Measurements from ENCODE around the gene TJAP1. TPM values are rescaled to one million over a fixed set of nuclear protein-coding genes. Genes with fewer than 3 reads are reported as not detected.
"Not testable (repeated sequence)": the region's sequence is repeated elsewhere in the genome, so short reads cannot be mapped to it uniquely, and the experiment has no call there.

The TJAP1 gene
- total and polyA plus RNA-seq, 4 experiments from 2014 or later, result 7.3 to 54.4 (median 32.1) TPM

DNA sequence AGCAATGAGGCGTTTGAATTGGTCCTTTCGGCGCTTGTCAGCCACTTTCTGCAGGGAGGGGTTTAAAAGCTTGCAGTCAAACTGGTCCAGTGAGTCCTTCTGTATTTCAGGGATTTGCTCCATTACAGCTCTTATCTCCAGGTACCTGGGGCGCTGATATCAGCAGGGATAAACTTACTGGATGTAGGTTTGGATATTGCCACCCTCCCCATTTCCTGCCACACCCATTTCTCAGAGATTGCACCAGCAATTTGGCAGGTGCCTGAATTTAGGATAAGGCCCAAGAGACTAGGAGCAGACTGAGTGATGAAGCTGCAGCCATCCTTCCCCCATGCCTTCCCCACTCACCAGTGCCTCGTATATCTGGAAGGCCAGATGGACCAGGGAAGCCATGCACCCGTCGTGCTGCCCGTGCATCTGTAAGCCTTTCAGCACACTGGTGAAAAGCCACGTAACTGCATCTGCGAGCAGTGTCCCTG is 47.2 kb downstream of the TJAP1 start:
- H3K4me3 Mint-ChIP-seq, result no peak overlapping the region
- peaks cover 0 to 2% (median under 1%) of the 10 kb centered on the region in 4 donors for H3K4me1 Mint-ChIP-seq
- Histone ChIP-seq H3K4me1 (ENCODE audit: insufficient read depth, low read length) (no peaks in the 10 kb centered on the region), H3K36me3 (ENCODE audit: insufficient read depth, low read length) (peaks cover 84% of the 10 kb centered on the region), H3K27me3 (ENCODE audit: insufficient read depth, low read length) (no peaks in the 10 kb centered on the region), H3K27ac (ENCODE audit: low read depth, low read length) (no peak overlapping the region), H3K9me3 (ENCODE audit: control insufficient read depth in 1 of 2, low read length in 2 of 2) (no peaks in the 10 kb centered on the region), H3K4me3 (ENCODE audit: low read length in 2 of 2) (no peak overlapping the region)
- peaks cover 51 to 93% of the 10 kb centered on the region in 2 donors for H3K36me3 Mint-ChIP-seq
- no peaks in the 10 kb centered on the region for H3K27me3 Mint-ChIP-seq
- intact Hi-C loops (cut with micrococcal nuclease), result no loop called here
- CTCF ChIA-PET (ENCODE audit: partially characterized antibody), result interaction anchor here (0.6 to 1.2 kb wide), 3 partner anchors 18 to 593 kb away, joined by 3 to 5 read pairs (median 4); no protein-coding TSS in a partner anchor
- POLR2A ChIA-PET (ENCODE audit: partially characterized antibody), result interaction anchor here (0.9 to 3.0 kb wide), 2 partner anchors 8 to 69 kb away, joined by 4 to 14 read pairs; partner anchors contain the start of genes DLK2, POLR1C and YIPF3
- DNase-seq, result no peak
- H3K9me3 Mint-ChIP-seq, result no peaks in the 10 kb centered on the region
- no peak overlapping the region for H3K27ac Mint-ChIP-seq

DNA sequence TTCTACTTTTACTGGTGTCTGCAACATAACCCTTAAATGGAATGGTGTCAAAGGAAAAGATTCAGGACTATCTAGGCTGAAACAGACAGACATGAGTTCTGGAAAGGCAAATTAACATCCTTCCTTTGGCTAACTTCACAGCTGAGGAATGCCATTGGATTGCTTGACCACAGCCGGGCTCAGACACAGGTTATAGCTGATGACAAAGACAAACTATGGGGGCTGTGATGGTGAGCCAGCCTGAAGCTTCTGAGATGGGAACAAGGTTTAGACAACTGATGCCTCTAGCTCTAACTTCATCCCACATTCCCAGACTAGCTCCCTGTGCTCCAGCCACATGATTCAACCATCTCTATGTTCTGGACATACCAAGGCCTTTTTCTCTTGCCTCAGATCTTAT is 54.8 kb downstream of the TJAP1 start:
- H3K27me3 Mint-ChIP-seq, result no peaks in the 10 kb centered on the region
- peaks cover 35 to 56% of the 10 kb centered on the region in 2 donors for H3K36me3 Mint-ChIP-seq

DNA sequence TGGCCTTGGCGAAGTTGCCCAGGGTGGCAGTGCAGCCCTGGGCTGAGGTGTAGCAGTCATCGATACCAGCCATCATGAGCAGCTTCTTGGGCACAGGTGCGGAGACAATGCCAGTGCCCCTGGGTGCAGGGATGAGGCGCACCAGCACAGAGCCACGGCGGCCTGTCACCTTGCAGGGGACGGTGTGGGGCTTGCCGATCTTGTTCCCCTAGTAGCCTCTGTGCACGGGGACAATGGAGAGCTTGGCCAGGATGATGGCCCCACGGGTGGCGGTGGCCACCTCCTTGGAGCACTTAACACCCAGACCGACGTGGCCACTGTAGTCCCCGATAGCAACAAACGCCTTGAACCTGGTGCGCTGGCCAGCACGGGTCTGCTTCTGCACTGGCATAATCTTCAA is 61.6 kb downstream of the TJAP1 start:
- DNase-seq; H3K27ac Mint-ChIP-seq; H3K4me3 ChIP-seq (ENCODE audit: low read length in 2 of 2); CTCF ChIA-PET (ENCODE audit: partially characterized antibody); H3K4me3 Mint-ChIP-seq; H3K27me3 ChIP-seq (ENCODE audit: insufficient read depth, low read length); H3K9me3 Mint-ChIP-seq; H3K27ac ChIP-seq (ENCODE audit: low read depth, low read length); H3K4me1 ChIP-seq (ENCODE audit: insufficient read depth, low read length); H3K9me3 ChIP-seq (ENCODE audit: control insufficient read depth in 1 of 2, low read length in 2 of 2); POLR2A ChIA-PET (ENCODE audit: partially characterized antibody); H3K27me3 Mint-ChIP-seq; H3K4me1 Mint-ChIP-seq; intact Hi-C loops (cut with micrococcal nuclease): not testable (repeated sequence)
- peaks cover 17% of the 10 kb centered on the region for H3K36me3 ChIP-seq (ENCODE audit: insufficient read depth, low read length)
- H3K36me3 Mint-ChIP-seq, result peaks cover 27 to 39% of the 10 kb centered on the region in 2 donors

More for the DNA sequence above, 54.8 kb downstream of the TJAP1 start:
- no peak overlapping the region for H3K27ac ChIP-seq (ENCODE audit: low read depth, low read length)
- no peaks in the 10 kb centered on the region for H3K4me1 ChIP-seq (ENCODE audit: insufficient read depth, low read length)
- H3K36me3 ChIP-seq (ENCODE audit: insufficient read depth, low read length), result peaks cover 37% of the 10 kb centered on the region
- DNase-seq, result no peak
- H3K4me3 ChIP-seq (ENCODE audit: low read length in 2 of 2), result no peak overlapping the region
- no peaks in the 10 kb centered on the region for H3K9me3 Mint-ChIP-seq
- POLR2A ChIA-PET (ENCODE audit: partially characterized antibody), result interaction anchor here (0.9 to 1.6 kb wide), 2 partner anchors 10 to 15 kb away, joined by 3 to 5 read pairs; partner anchors contain the start of genes POLR1C and YIPF3
- peak overlapping the region in 4 of 7 donors; percentile 41 to 66 (median 58) for H3K27ac Mint-ChIP-seq
- intact Hi-C loops (cut with micrococcal nuclease), result no loop called here
- H3K9me3 ChIP-seq (ENCODE audit: control insufficient read depth in 1 of 2, low read length in 2 of 2), result no peaks in the 10 kb centered on the region
- CTCF ChIA-PET (ENCODE audit: partially characterized antibody), result no interaction called here
- H3K4me1 Mint-ChIP-seq, result peaks cover 0 to 2% (median 0%) of the 10 kb centered on the region in 4 donors
- no peak overlapping the region for H3K4me3 Mint-ChIP-seq
- H3K27me3 ChIP-seq (ENCODE audit: insufficient read depth, low read length), result no peaks in the 10 kb centered on the region

DNA sequence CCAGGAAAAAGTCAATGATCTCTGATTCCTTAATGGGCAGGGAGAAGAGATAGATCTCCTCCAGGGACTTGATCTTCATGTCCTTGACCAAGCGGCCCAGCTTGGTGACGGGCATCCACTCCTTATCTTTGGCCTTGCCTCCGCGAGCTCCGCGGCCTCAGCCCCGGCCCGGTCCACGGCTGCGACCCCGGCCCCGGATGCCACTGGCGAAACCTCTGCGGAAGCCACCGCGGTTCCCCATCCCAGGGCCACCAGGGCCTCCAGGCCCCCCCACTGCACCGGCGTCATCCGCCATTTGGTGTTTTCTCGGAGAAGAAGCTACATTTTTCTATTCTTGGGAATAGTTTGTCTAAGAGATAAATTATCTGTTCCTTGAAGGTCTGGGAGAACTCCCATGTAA is 62.0 kb downstream of the TJAP1 start:
- H3K27ac Mint-ChIP-seq; H3K9me3 Mint-ChIP-seq; H3K4me3 ChIP-seq (ENCODE audit: low read length in 2 of 2); H3K27me3 ChIP-seq (ENCODE audit: insufficient read depth, low read length); H3K4me1 ChIP-seq (ENCODE audit: insufficient read depth, low read length); POLR2A ChIA-PET (ENCODE audit: partially characterized antibody); H3K27ac ChIP-seq (ENCODE audit: low read depth, low read length); H3K4me3 Mint-ChIP-seq; H3K9me3 ChIP-seq (ENCODE audit: control insufficient read depth in 1 of 2, low read length in 2 of 2); intact Hi-C loops (cut with micrococcal nuclease); DNase-seq; H3K27me3 Mint-ChIP-seq; H3K4me1 Mint-ChIP-seq; CTCF ChIA-PET (ENCODE audit: partially characterized antibody): not testable (repeated sequence)
- peaks cover 18% of the 10 kb centered on the region for H3K36me3 ChIP-seq (ENCODE audit: insufficient read depth, low read length)
- peaks cover 27 to 39% of the 10 kb centered on the region in 2 donors for H3K36me3 Mint-ChIP-seq

DNA sequence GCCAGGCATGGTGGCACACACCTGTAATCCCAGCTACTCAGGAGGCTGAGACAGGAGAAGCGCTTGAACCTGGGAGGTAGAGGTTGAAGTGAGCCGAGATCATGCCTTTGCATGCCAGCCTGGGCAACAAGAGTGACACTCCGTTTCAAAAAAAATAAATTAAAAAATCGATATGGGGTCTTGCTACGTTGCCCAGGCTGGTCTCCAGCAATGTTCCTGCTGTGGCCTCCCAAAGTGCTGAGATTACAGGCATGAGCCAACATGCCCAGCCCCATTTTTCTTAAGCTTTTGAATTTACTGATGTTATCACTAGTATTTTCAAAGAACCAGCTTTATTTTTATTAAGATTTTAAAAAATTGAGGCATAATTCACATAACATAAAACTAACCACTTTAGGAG is 63.1 kb downstream of the TJAP1 start:
- no peak overlapping the region for H3K4me3 Mint-ChIP-seq
- CTCF ChIA-PET (ENCODE audit: partially characterized antibody), result no interaction called here
- Histone ChIP-seq H3K27ac (ENCODE audit: low read depth, low read length) (no peak overlapping the region), H3K4me1 (ENCODE audit: insufficient read depth, low read length) (no peaks in the 10 kb centered on the region), H3K9me3 (ENCODE audit: control insufficient read depth in 1 of 2, low read length in 2 of 2) (no peaks in the 10 kb centered on the region), H3K36me3 (ENCODE audit: insufficient read depth, low read length) (peaks cover 24% of the 10 kb centered on the region), H3K4me3 (ENCODE audit: low read length in 2 of 2) (no peak overlapping the region), H3K27me3 (ENCODE audit: insufficient read depth, low read length) (no peaks in the 10 kb centered on the region)
- H3K27ac Mint-ChIP-seq, result no peak overlapping the region
- peaks cover 27 to 41% of the 10 kb centered on the region in 2 donors for H3K36me3 Mint-ChIP-seq
- peaks cover 0 to 3% (median 2%) of the 10 kb centered on the region in 4 donors for H3K4me1 Mint-ChIP-seq
- no peaks in the 10 kb centered on the region for H3K27me3 Mint-ChIP-seq
- POLR2A ChIA-PET (ENCODE audit: partially characterized antibody), result no interaction called here
- H3K9me3 Mint-ChIP-seq, result no peaks in the 10 kb centered on the region
- intact Hi-C loops (cut with micrococcal nuclease), result no loop called here
- DNase-seq, result no peak

DNA sequence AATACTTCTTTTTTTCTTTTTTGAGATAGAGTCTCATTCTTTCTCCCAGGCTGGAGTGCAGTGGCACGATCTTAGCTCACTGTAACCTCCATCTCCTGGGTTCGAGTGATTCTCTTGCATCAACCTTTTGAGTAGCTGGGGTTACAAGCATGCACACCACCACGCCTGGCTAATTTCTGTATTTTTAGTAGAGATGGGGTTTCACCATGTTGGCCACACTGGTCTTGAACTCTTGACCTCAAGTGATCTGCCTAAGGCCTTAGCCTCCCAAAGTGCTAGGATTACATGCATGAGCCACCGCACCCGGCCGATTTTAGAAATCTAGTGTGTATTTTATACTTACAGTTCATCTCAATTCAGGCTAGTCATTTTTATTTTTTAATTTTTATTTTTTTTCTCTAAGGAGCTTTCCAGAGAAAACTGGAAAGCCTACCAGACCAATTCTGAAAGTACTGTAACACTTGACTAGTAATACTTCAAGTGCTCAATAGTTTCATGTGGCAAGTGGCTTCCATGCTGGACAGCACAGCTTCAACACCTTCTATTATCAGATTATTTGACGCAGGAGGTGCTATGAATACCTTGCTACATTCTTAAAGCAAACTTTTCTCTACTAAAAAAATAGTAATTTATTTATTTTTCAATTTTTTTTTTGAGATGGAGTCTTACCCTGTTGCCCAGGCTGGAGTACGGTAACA is 64.6 kb downstream of the TJAP1 start:
- Histone ChIP-seq H3K4me1 (ENCODE audit: insufficient read depth, low read length) (no peaks in the 10 kb centered on the region), H3K4me3 (ENCODE audit: low read length in 2 of 2) (no peak overlapping the region), H3K27me3 (ENCODE audit: insufficient read depth, low read length) (no peaks in the 10 kb centered on the region), H3K27ac (ENCODE audit: low read depth, low read length) (no peak overlapping the region), H3K36me3 (ENCODE audit: insufficient read depth, low read length) (peaks cover 36% of the 10 kb centered on the region), H3K9me3 (ENCODE audit: control insufficient read depth in 1 of 2, low read length in 2 of 2) (no peaks in the 10 kb centered on the region)
- POLR2A ChIA-PET (ENCODE audit: partially characterized antibody), result no interaction called here
- H3K4me3 Mint-ChIP-seq, result no peak overlapping the region
- intact Hi-C loops (cut with micrococcal nuclease), result no loop called here
- peaks cover 0 to 3% (median 2%) of the 10 kb centered on the region in 4 donors for H3K4me1 Mint-ChIP-seq
- H3K9me3 Mint-ChIP-seq, result no peaks in the 10 kb centered on the region
- H3K27ac Mint-ChIP-seq, result no peak overlapping the region
- H3K27me3 Mint-ChIP-seq, result no peaks in the 10 kb centered on the region
- DNase-seq, result no peak
- H3K36me3 Mint-ChIP-seq, result peaks cover 39 to 55% of the 10 kb centered on the region in 2 donors
- CTCF ChIA-PET (ENCODE audit: partially characterized antibody), result interaction anchor here (0.7 kb wide), 1 partner anchor 35 kb away, joined by 3 read pairs; no protein-coding TSS in a partner anchor

DNA sequence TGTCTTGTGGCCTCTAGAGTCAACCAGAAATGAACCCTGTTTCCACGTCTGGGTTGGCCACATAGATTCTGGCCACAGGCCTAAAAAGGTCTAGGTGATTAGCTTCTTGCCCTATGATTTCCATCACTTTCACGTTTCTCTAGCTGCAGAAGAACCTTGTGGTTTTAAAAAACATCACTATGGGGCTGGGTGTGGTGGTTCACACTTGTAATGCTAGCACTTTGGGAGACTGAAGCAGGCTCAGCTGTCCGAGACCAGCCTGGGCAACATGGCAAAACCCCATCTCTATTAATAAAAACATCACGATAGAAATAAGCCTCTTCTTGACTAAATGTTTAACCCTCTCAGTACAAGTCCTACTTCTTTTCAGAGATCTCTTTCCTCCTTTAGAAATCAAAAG is 67.1 kb downstream of the TJAP1 start:
- POLR2A ChIA-PET (ENCODE audit: partially characterized antibody), result no interaction called here

More for the DNA sequence above, 67.1 kb downstream of the TJAP1 start:
- DNase-seq, result no peak
- Histone ChIP-seq H3K36me3 (ENCODE audit: insufficient read depth, low read length) (peaks cover 43% of the 10 kb centered on the region), H3K4me3 (ENCODE audit: low read length in 2 of 2) (no peak overlapping the region), H3K4me1 (ENCODE audit: insufficient read depth, low read length) (no peaks in the 10 kb centered on the region), H3K27ac (ENCODE audit: low read depth, low read length) (no peak overlapping the region), H3K9me3 (ENCODE audit: control insufficient read depth in 1 of 2, low read length in 2 of 2) (no peaks in the 10 kb centered on the region), H3K27me3 (ENCODE audit: insufficient read depth, low read length) (no peaks in the 10 kb centered on the region)
- Mint-ChIP-seq H3K27me3 (no peaks in the 10 kb centered on the region), H3K4me3 (no peak overlapping the region), H3K4me1 (peaks cover 0 to 2% (median 0%) of the 10 kb centered on the region in 4 donors), H3K27ac (no peak overlapping the region), H3K36me3 (peaks cover 48 to 64% of the 10 kb centered on the region in 2 donors), H3K9me3 (no peaks in the 10 kb centered on the region)
- CTCF ChIA-PET (ENCODE audit: partially characterized antibody), result no interaction called here
- intact Hi-C loops (cut with micrococcal nuclease), result no loop called here

Measured in CD4-positive, alpha-beta memory T cell (primary cell).